ENCODE data around the gene TAF1C.

TAF1C gene

GRCh38 chr16:84169765-84170310 is 17.0 kb downstream of the TAF1C start:
- no peak for TF ChIP-seq ZNF274 (IDR thresholded peaks at IDR 0.05; ENCODE audit: low read depth, low read length)
- no peak overlapping the region for H3K4me3 ChIP-seq (ENCODE audit: low read length)

GRCh38 chr16:84166796-84167695 is 19.8 kb downstream of the TAF1C start:
- no peak for TF ChIP-seq ZNF274 (IDR thresholded peaks at IDR 0.05; ENCODE audit: low read depth, low read length)

GRCh38 chr16:84165746-84166145 is 21.1 kb downstream of the TAF1C start:
- no peak overlapping the region for H3K4me3 ChIP-seq (ENCODE audit: low read length)
- no peak for TF ChIP-seq ZNF274 (IDR thresholded peaks at IDR 0.05; ENCODE audit: low read depth, low read length)

More at GRCh38 chr16:84166796-84167695, 19.8 kb downstream of the TAF1C start:
- H3K4me3 ChIP-seq (ENCODE audit: low read length): no peak overlapping the region

- no peak for TF ChIP-seq ZNF274 (IDR thresholded peaks at IDR 0.05; ENCODE audit: low read depth, low read length)
- H3K4me3 ChIP-seq (ENCODE audit: low read length): no peak overlapping the region
Observed at GRCh38 chr16:84161801-84162200, 25.1 kb downstream of the TAF1C start.

GRCh38 chr16:84161037-84161436 is 25.8 kb downstream of the TAF1C start:
- TF ChIP-seq ZNF274 (IDR thresholded peaks at IDR 0.05; ENCODE audit: low read depth, low read length): no peak

GRCh38 chr16:84159800-84160199 is 27.1 kb downstream of the TAF1C start:
- no peak for TF ChIP-seq ZNF274 (IDR thresholded peaks at IDR 0.05; ENCODE audit: low read depth, low read length)
- H3K4me3 ChIP-seq (ENCODE audit: low read length): no peak overlapping the region

More at GRCh38 chr16:84161037-84161436, 25.8 kb downstream of the TAF1C start:
- no peak overlapping the region for H3K4me3 ChIP-seq (ENCODE audit: low read length)

- H3K4me3 ChIP-seq (ENCODE audit: low read length): no peak overlapping the region
- TF ChIP-seq ZNF274 (IDR thresholded peaks at IDR 0.05; ENCODE audit: low read depth, low read length): no peak
Observed at GRCh38 chr16:84159007-84159406, 27.9 kb downstream of the TAF1C start.

GRCh38 chr16:84156342-84156784 is 30.5 kb downstream of the TAF1C start:
- no peak overlapping the region for H3K4me3 ChIP-seq (ENCODE audit: low read length)
- no peak for TF ChIP-seq ZNF274 (IDR thresholded peaks at IDR 0.05; ENCODE audit: low read depth, low read length)

- TF ChIP-seq ZNF274 (IDR thresholded peaks at IDR 0.05; ENCODE audit: low read depth, low read length): no peak
- H3K4me3 ChIP-seq (ENCODE audit: low read length): no peak overlapping the region
Observed at GRCh38 chr16:84155771-84156170, 31.1 kb downstream of the TAF1C start.

- no peak for TF ChIP-seq ZNF274 (IDR thresholded peaks at IDR 0.05; ENCODE audit: low read depth, low read length)
Observed at GRCh38 chr16:84155226-84155625, 31.6 kb downstream of the TAF1C start.

GRCh38 chr16:84153660-84154214 is 33.1 kb downstream of the TAF1C start:
- TF ChIP-seq ZNF274 (IDR thresholded peaks at IDR 0.05; ENCODE audit: low read depth, low read length): no peak
- no peak overlapping the region for H3K4me3 ChIP-seq (ENCODE audit: low read length)

More at GRCh38 chr16:84155226-84155625, 31.6 kb downstream of the TAF1C start:
- no peak overlapping the region for H3K4me3 ChIP-seq (ENCODE audit: low read length)

GRCh38 chr16:84150926-84151325 is 35.9 kb downstream of the TAF1C start:
- H3K4me3 ChIP-seq (ENCODE audit: low read length): no peak overlapping the region
- TF ChIP-seq ZNF274 (IDR thresholded peaks at IDR 0.05; ENCODE audit: low read depth, low read length): no peak

- TF ChIP-seq ZNF274 (IDR thresholded peaks at IDR 0.05; ENCODE audit: low read depth, low read length): no peak
- H3K4me3 ChIP-seq (ENCODE audit: low read length): peak within 1 kb of the TSS; percentile 68
Observed at GRCh38 chr16:84144859-84145639, 41.8 kb downstream of the TAF1C start, which contains the start of the genes DNAAF1 and HSDL1. Gene DNAAF1 (plus strand): TSS chr16:84145308. CDS start chr16:84145441, 133 bp downstream. Gene HSDL1 (minus strand): TSS chr16:84145177. CDS start chr16:84131321, 13,856 bp downstream.

All from GM08714 (cell line).